A549 (cell line): ENCODE data around the gene BABAM2.

Experiments
- CBX2 ChIP-seq: fragments of 200-600 bp; sonication (generic); IDR thresholded peaks from 2 replicates; pipeline ENCODE4 v1.6.1; 2016; ENCODE audit warnings: low read depth, mild to moderate bottlenecking, borderline replicate concordance
- CHD2 ChIP-seq: fragments of 150-350 bp; IDR thresholded peaks from 2 replicates; pipeline ENCODE4 v1.6.1; 2014; ENCODE audit warnings: low read length; ENCODE audit not compliant: partially characterized antibody
- CTCF ChIP-seq: fragments of >200 bp; sonication (Bioruptor Twin); formaldehyde crosslinking; IDR thresholded peaks from 3 replicates; pipeline ENCODE4 v1.5.1; 2016
- EP300 ChIP-seq, 2 experiments: fragments of >200 bp; sonication (Bioruptor Twin); formaldehyde crosslinking; IDR thresholded peaks; 2 replicates in 1 of 2; 3 replicates in 1 of 2; pipeline ENCODE4 v1.6.1; 2016 to 2017
- HMGXB4 ChIP-seq: fragments of 250-450 bp; sonication (Bioruptor Pico); IDR thresholded peaks from 2 replicates; pipeline ENCODE4 v1.5.0; 2021; ENCODE audit warnings: mild to moderate bottlenecking, moderate library complexity, borderline replicate concordance
- JUN ChIP-seq, 2 experiments: fragments of >200 bp; sonication (Bioruptor Twin); formaldehyde crosslinking; IDR thresholded peaks; 2 replicates in 1 of 2; 3 replicates in 1 of 2; pipeline ENCODE4 v1.6.1; 2016 to 2017
- JUNB ChIP-seq: fragments of >200 bp; sonication (Bioruptor Twin); formaldehyde crosslinking; IDR thresholded peaks from 2 replicates; pipeline ENCODE4 v1.6.1; 2016
- PBX3 ChIP-seq: IDR thresholded peaks from 2 replicates; pipeline ENCODE4 v1.6.1; 2012
- POLR2A ChIP-seq: IDR thresholded peaks from 2 replicates; pipeline ENCODE4 v1.6.1; 2012; ENCODE audit warnings: mild to moderate bottlenecking, low read length
- POLR2AphosphoS2 ChIP-seq: conservative IDR thresholded peaks from 2 replicates; pipeline ENCODE4 v1.6.1; 2012; ENCODE audit warnings: low read length, improper control_type of control experiment, inconsistent platforms
- REST ChIP-seq: fragments of 200-600 bp; sonication (generic); IDR thresholded peaks from 2 replicates; pipeline ENCODE4 v1.6.1; 2016; ENCODE audit warnings: antibody characterized with exemption, mild to moderate bottlenecking, moderate library complexity
- RFX5 ChIP-seq: fragments of 450-650 bp; IDR thresholded peaks from 2 replicates; pipeline ENCODE4 v1.7.1; 2014; ENCODE audit warnings: antibody characterized with exemption, mild to moderate bottlenecking, moderate library complexity
- SREBF2 ChIP-seq: fragments of 450-650 bp; IDR thresholded peaks from 2 replicates; pipeline ENCODE4 v1.6.1; 2014; ENCODE audit warnings: mild to moderate bottlenecking, moderate library complexity

DNA sequence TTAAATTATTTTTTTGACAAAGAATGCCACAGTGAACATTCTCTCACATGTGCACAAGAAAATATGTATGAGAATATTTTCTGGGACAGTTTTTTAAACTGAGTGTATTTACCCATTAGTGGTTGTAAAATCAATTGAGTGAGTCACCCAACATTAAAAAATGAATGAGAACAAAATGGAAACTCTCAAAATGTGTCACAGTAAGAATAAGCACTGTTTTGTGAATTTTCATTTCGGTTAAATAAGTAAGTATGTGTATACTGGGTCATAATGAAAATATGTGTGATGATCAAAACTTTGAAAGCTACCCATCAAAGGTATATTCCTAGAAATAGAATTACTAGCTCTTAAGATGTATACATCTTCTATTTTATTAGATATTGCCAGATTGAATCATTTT lies 11.6 kb downstream of the BABAM2 start:
- no peak for TF ChIP-seq CTCF
- no peak for TF ChIP-seq EP300 (IDR thresholded peaks at IDR 0.05)
- TF ChIP-seq REST: no peak
- TF ChIP-seq HMGXB4: no peak
- no peak for TF ChIP-seq POLR2A
- TF ChIP-seq CHD2: no peak
- no peak for TF ChIP-seq JUNB
- no peak for TF ChIP-seq CBX2
- TF ChIP-seq SREBF2: no peak
- no peak for TF ChIP-seq JUN (IDR thresholded peaks at IDR 0.05)
- TF ChIP-seq PBX3: no peak
- TF ChIP-seq RFX5: no peak
- no peak for TF ChIP-seq POLR2AphosphoS2
